ENCODE data around the gene SCIN. TPM values are rescaled to one million over a fixed set of nuclear protein-coding genes. Genes with fewer than 3 reads are reported as not detected.

Gene SCIN
- total RNA-seq, 1 donor from 2014 or later, result 0.26 TPM

GRCh38 chr7:12623885-12624498 is 53.5 kb downstream of the SCIN start:
- peak; percentile 54 for TF ChIP-seq CTCF (IDR thresholded peaks at IDR 0.05; ENCODE audit: insufficient read depth, low read length, severe bottlenecking)
- FAIRE-seq (no peak), DNase-seq (ENCODE audit: low read depth) (peak; percentile 45)
- Histone ChIP-seq H3K27me3 (ENCODE audit: control insufficient read depth, insufficient read depth, low read length) (no peaks in the 10 kb centered on the region), H3K4me3 (ENCODE audit: low read depth, low read length) (no peak overlapping the region), H3K36me3 (ENCODE audit: control insufficient read depth, insufficient read depth, low read length) (no peaks in the 10 kb centered on the region)

- TF ChIP-seq CTCF (IDR thresholded peaks at IDR 0.05; ENCODE audit: insufficient read depth, low read length, severe bottlenecking), result no peak
- no peak for FAIRE-seq
- Histone ChIP-seq H3K27me3 (ENCODE audit: control insufficient read depth, insufficient read depth, low read length) (no peaks in the 10 kb centered on the region), H3K4me3 (ENCODE audit: low read depth, low read length) (no peak overlapping the region), H3K36me3 (ENCODE audit: control insufficient read depth, insufficient read depth, low read length) (no peaks in the 10 kb centered on the region)
- no peak for DNase-seq (ENCODE audit: low read depth)
Measured at GRCh38 chr7:12625836-12626235, 55.3 kb downstream of the SCIN start.

GRCh38 chr7:12629816-12630512 is 59.4 kb downstream of the SCIN start:
- H3K36me3 ChIP-seq (ENCODE audit: control insufficient read depth, insufficient read depth, low read length), result no peaks in the 10 kb centered on the region
- DNase-seq (ENCODE audit: low read depth) (no peak), FAIRE-seq (no peak)
- no peak for TF ChIP-seq CTCF (IDR thresholded peaks at IDR 0.05; ENCODE audit: insufficient read depth, low read length, severe bottlenecking)
- no peaks in the 10 kb centered on the region for H3K27me3 ChIP-seq (ENCODE audit: control insufficient read depth, insufficient read depth, low read length)
- H3K4me3 ChIP-seq (ENCODE audit: low read depth, low read length), result no peak overlapping the region

- no peak for TF ChIP-seq CTCF (IDR thresholded peaks at IDR 0.05; ENCODE audit: insufficient read depth, low read length, severe bottlenecking)
- DNase-seq (ENCODE audit: low read depth) (no peak), FAIRE-seq (no peak)
Measured at GRCh38 chr7:12630513-12630819, 59.9 kb downstream of the SCIN start.

GRCh38 chr7:12633582-12633981 is 63.1 kb downstream of the SCIN start:
- TF ChIP-seq CTCF (IDR thresholded peaks at IDR 0.05; ENCODE audit: insufficient read depth, low read length, severe bottlenecking), result no peak
- Histone ChIP-seq H3K36me3 (ENCODE audit: control insufficient read depth, insufficient read depth, low read length) (no peaks in the 10 kb centered on the region), H3K4me3 (ENCODE audit: low read depth, low read length) (no peak overlapping the region), H3K27me3 (ENCODE audit: control insufficient read depth, insufficient read depth, low read length) (no peaks in the 10 kb centered on the region)
- no peak for DNase-seq (ENCODE audit: low read depth)
- no peak for FAIRE-seq

More at GRCh38 chr7:12630513-12630819, 59.9 kb downstream of the SCIN start:
- Histone ChIP-seq H3K36me3 (ENCODE audit: control insufficient read depth, insufficient read depth, low read length) (no peaks in the 10 kb centered on the region), H3K27me3 (ENCODE audit: control insufficient read depth, insufficient read depth, low read length) (no peaks in the 10 kb centered on the region), H3K4me3 (ENCODE audit: low read depth, low read length) (no peak overlapping the region)

GRCh38 chr7:12635830-12636229 is 65.3 kb downstream of the SCIN start:
- Histone ChIP-seq H3K36me3 (ENCODE audit: control insufficient read depth, insufficient read depth, low read length) (no peaks in the 10 kb centered on the region), H3K4me3 (ENCODE audit: low read depth, low read length) (peak overlapping the region; percentile 14), H3K27me3 (ENCODE audit: control insufficient read depth, insufficient read depth, low read length) (no peaks in the 10 kb centered on the region)
- DNase-seq (ENCODE audit: low read depth) (peak; percentile 54), FAIRE-seq (no peak)
- TF ChIP-seq CTCF (IDR thresholded peaks at IDR 0.05; ENCODE audit: insufficient read depth, low read length, severe bottlenecking), result no peak
